Right atrium auricular region (tissue), 2 donors: ENCODE results near the gene SLC3A2. TPM values are rescaled to one million over a fixed set of nuclear protein-coding genes. Genes with fewer than 3 reads are reported as not detected.

ENCODE experiments used
- DNase-seq: peaks from one replicate; pipeline ENCODE4 v3.0.0-alpha.2; 2019; ENCODE audit warnings: low spot score
- H3K27ac ChIP-seq, 2 donors: fragments of 200-600 bp; sonication (generic); 1 replicate in 1 of 2; 2 replicates in 1 of 2; pipeline ENCODE4 v1.5.1; 2016 to 2019
- H3K27me3 ChIP-seq, 2 donors: fragments of 200-600 bp; sonication (generic); one replicate each; pipeline versions ENCODE4 v1.5.1 to v1.6.0; 2017 to 2019
- H3K36me3 ChIP-seq: fragments of 200-600 bp; sonication (generic); one replicate; pipeline ENCODE4 v1.5.1; 2016
- H3K4me1 ChIP-seq, 2 donors: fragments of 200-600 bp; sonication (generic); one replicate each; pipeline versions ENCODE4 v1.5.1 to v1.6.0; 2017 to 2019
- H3K4me3 ChIP-seq, 2 donors: fragments of 200-600 bp; sonication (generic); 1 replicate in 1 of 2; 2 replicates in 1 of 2; pipeline ENCODE4 v1.5.1; 2017 to 2019; ENCODE audit warnings: mild to moderate bottlenecking in 1 of 2, moderate library complexity in 1 of 2
- H3K9me3 ChIP-seq, 2 donors: fragments of 200-600 bp; sonication (generic); one replicate each; pipeline ENCODE4 v1.5.1; 2019
- CTCF ChIP-seq, 2 donors: fragments of 200-600 bp; sonication (generic); IDR thresholded peaks; one replicate each; pipeline ENCODE4 v1.5.1; 2019; ENCODE audit warnings: antibody characterized with exemption in 2 of 2
- total RNA-seq, 2 donors: library from RNA; depleted of rRNA; stranded (reverse); fragments of >200 nt; gene quantifications; one replicate each; pipeline ENCODE4 v1.1.0, GENCODE V29; 2016

The SLC3A2 gene
- total RNA-seq, 2 donors from 2014 or later: 27.7 to 64.9 TPM

- peak overlapping the region in 1 of 2 donors; percentile 16 for H3K27ac ChIP-seq
- H3K9me3 ChIP-seq: no peaks in the 10 kb centered on the region
- no peak for DNase-seq
- no peaks in the 10 kb centered on the region for H3K27me3 ChIP-seq
- no peaks in the 10 kb centered on the region for H3K36me3 ChIP-seq
- H3K4me1 ChIP-seq: no peaks in the 10 kb centered on the region
- no peak overlapping the region for H3K4me3 ChIP-seq
- TF ChIP-seq CTCF (IDR thresholded peaks at IDR 0.05): no peak
These were observed 16.9 kb upstream of the SLC3A2 start for GRCh38 chr11:62863687-62864335.

- TF ChIP-seq CTCF (IDR thresholded peaks at IDR 0.05): no peak
- Histone ChIP-seq H3K4me1 (no peaks in the 10 kb centered on the region), H3K36me3 (no peaks in the 10 kb centered on the region)
These were observed 15.1 kb upstream of the SLC3A2 start for GRCh38 chr11:62865635-62866034.

DNA sequence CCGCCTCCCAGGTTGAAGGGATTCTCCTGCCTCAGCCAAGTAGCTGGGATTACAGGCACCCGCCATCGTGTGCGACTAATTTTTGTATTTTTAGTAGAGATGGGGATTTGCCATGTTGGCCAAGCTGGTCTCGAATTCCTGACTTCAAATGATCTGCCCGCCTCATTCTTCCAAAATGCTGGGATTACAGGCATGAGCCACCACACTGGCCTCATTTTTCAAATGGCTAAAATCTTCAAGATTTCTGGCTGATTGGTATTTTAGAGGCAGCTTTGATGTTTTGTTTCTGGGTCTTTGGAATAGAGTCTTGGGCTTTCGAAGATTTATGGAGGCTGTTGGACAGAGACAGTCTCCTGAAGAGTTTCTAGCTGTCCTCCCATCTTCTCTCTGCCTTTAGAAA lies 5.8 kb upstream of the SLC3A2 start:
- no peak for TF ChIP-seq CTCF (IDR thresholded peaks at IDR 0.05)
- no peak overlapping the region for H3K27ac ChIP-seq
- no peak for DNase-seq
- H3K27me3 ChIP-seq: no peaks in the 10 kb centered on the region
- H3K36me3 ChIP-seq: no peaks in the 10 kb centered on the region
- H3K9me3 ChIP-seq: no peaks in the 10 kb centered on the region
- peaks cover 2 to 11% of the 10 kb centered on the region in 2 donors for H3K4me1 ChIP-seq
- no peak overlapping the region for H3K4me3 ChIP-seq

More at GRCh38 chr11:62865635-62866034, 15.1 kb upstream of the SLC3A2 start:
- no peaks in the 10 kb centered on the region for H3K27me3 ChIP-seq
- no peaks in the 10 kb centered on the region for H3K9me3 ChIP-seq
- no peak overlapping the region for H3K27ac ChIP-seq
- no peak overlapping the region for H3K4me3 ChIP-seq
- DNase-seq: no peak

DNA sequence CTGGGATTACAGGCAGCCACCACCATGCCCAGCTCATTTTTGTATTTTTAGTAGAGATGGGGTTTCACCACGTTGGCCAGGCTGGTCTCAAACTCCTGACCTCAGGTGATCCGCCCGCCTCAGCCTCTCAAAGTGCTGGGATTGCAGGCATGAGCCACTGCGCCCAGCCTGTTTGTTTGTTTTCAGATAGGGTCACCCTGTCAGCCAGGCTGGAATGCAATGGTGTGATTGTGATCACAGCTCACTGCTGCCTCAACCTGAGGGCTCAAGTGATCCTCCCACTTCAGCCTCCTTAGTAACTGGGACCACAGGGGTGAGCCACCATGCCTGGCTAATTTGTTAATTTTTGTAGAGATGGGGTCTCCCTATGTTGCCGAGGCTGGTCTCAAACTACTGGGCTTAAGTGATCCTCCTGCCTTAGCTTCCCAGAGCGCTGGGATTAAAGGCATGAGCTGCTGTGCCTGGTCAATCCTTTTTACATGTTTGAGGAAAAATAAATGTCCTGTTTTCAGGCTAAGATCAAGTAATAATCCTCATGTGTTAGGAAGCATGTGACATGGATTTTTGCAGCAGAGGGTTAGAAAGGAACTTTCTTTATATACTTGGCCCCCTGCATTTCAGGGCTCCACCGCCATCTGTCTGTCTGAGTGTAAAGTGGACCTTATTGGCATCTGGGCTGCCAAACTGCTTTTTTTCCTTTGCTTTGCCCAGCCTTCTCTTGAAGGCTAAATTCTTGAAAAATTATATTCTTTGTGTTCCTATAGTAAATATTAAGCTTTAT lies 4.8 kb upstream of the SLC3A2 start:
- no peak for TF ChIP-seq CTCF (IDR thresholded peaks at IDR 0.05)
- no peaks in the 10 kb centered on the region for H3K9me3 ChIP-seq
- peaks cover 2 to 18% of the 10 kb centered on the region in 2 donors for H3K4me1 ChIP-seq
- H3K4me3 ChIP-seq: no peak overlapping the region
- no peak overlapping the region for H3K27ac ChIP-seq
- no peak for DNase-seq
- no peaks in the 10 kb centered on the region for H3K36me3 ChIP-seq
- no peaks in the 10 kb centered on the region for H3K27me3 ChIP-seq

DNA sequence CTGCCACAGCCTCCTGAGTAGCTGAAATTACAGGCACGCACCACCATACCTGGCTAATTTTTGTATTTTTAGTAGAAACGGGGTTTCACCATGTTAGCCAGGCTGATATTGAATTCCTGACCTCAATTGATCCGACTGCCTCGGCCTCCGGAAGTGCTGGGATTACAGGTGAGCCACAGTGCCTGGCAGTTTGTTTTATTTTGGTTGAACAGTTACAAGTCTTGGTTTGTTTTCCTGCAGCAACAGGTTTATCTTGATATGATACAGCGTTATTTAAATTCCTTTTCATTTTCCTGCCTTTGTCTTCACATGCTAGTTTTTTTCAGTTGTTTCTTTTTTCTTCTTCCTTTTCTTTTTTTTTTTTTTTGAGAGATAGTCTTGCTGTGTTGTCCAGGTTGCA lies 4.0 kb upstream of the SLC3A2 start:
- no peaks in the 10 kb centered on the region for H3K9me3 ChIP-seq
- peaks cover 2 to 19% of the 10 kb centered on the region in 2 donors for H3K4me1 ChIP-seq
- no peaks in the 10 kb centered on the region for H3K27me3 ChIP-seq
- no peak overlapping the region for H3K4me3 ChIP-seq
- no peak for DNase-seq
- no peak overlapping the region for H3K27ac ChIP-seq
- H3K36me3 ChIP-seq: no peaks in the 10 kb centered on the region
- no peak for TF ChIP-seq CTCF (IDR thresholded peaks at IDR 0.05)
